HEK293 (cell line): ENCODE data around the gene ADRA1B.

Experiments used
- SCRT1 ChIP-seq: fragments of 450-650 bp; formaldehyde crosslinking; IDR thresholded peaks from 2 replicates; pipeline ENCODE4 v1.5.1; 2016; ENCODE audit warnings: missing biosample characterization, missing genetic modification characterization, borderline replicate concordance
- ZNF114 ChIP-seq: fragments of 450-650 bp; formaldehyde crosslinking; IDR thresholded peaks from 2 replicates; pipeline ENCODE4 v1.5.0; 2017; ENCODE audit warnings: missing biosample characterization, missing genetic modification characterization
- TF ChIP-seq, protein P1 (sequence below): fragments of 450-650 bp; formaldehyde crosslinking; IDR thresholded peaks from 2 replicates; pipeline ENCODE4 v1.5.1; 2016; ENCODE audit warnings: missing biosample characterization, missing genetic modification characterization

DNA sequence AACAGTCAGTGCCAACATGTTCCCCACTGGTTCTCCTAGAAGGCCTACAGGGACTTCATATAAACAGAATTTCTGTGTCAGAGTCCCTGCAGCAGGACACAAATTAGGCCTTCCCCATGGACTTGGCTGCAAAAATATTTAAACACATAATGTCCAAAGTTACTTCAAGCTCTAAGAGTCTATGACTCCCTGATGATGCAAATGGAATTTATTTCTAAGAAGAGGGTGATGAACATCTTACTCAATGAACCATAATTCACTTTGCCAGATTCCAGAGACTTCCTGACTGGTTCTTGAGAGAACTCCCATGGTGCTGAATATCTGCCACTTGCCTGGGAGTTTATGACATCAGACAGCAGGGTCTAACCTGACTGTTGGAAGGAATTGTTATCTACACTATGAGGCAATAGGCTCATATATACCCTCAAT is 32.7 kb upstream of the ADRA1B start:
- TF ChIP-seq ZNF114 (tag by site-specific recombination) (no peak), SCRT1 (tag by site-specific recombination) (no peak)
- TF ChIP-seq, protein P1, sequence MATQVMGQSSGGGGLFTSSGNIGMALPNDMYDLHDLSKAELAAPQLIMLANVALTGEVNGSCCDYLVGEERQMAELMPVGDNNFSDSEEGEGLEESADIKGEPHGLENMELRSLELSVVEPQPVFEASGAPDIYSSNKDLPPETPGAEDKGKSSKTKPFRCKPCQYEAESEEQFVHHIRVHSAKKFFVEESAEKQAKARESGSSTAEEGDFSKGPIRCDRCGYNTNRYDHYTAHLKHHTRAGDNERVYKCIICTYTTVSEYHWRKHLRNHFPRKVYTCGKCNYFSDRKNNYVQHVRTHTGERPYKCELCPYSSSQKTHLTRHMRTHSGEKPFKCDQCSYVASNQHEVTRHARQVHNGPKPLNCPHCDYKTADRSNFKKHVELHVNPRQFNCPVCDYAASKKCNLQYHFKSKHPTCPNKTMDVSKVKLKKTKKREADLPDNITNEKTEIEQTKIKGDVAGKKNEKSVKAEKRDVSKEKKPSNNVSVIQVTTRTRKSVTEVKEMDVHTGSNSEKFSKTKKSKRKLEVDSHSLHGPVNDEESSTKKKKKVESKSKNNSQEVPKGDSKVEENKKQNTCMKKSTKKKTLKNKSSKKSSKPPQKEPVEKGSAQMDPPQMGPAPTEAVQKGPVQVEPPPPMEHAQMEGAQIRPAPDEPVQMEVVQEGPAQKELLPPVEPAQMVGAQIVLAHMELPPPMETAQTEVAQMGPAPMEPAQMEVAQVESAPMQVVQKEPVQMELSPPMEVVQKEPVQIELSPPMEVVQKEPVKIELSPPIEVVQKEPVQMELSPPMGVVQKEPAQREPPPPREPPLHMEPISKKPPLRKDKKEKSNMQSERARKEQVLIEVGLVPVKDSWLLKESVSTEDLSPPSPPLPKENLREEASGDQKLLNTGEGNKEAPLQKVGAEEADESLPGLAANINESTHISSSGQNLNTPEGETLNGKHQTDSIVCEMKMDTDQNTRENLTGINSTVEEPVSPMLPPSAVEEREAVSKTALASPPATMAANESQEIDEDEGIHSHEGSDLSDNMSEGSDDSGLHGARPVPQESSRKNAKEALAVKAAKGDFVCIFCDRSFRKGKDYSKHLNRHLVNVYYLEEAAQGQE (tag by site-specific recombination) = no peak
